ENCODE data around the gene SAMD4B.

SAMD4B gene

GRCh38 chr19:39416152-39417120 is 74.2 kb downstream of the SAMD4B start:
- no peak for DNase-seq (ENCODE audit: extremely low spot score, insufficient read length, low read depth)
- FAIRE-seq, result no peak

GRCh38 chr19:39417463-39418181 is 75.4 kb downstream of the SAMD4B start:
- DNase-seq (ENCODE audit: extremely low spot score, insufficient read length, low read depth) (no peak), FAIRE-seq (no peak)

DNA sequence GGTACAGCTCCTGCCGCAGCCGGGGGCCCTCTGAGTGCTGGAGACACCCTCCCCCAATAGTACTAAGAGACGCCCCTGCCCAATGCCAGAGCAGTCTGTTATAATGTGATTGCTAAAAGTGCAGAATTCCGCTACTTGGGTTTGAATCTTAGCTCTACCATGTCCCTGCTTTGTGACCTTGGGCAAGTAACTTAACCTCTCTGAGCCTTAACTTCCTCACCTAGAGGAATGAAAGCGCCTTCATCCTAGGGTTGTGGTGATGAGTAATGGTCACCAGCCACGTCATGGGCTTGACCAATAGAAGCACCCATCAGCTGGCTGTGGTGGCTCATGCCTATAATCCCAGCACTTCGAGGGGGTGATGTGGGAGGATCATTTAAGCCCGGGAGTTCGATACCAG is 76.8 kb downstream of the SAMD4B start:
- FAIRE-seq (no peak), DNase-seq (ENCODE audit: extremely low spot score, insufficient read length, low read depth) (no peak)

GRCh38 chr19:39420769-39421168 is 78.5 kb downstream of the SAMD4B start:
- no peak for DNase-seq (ENCODE audit: extremely low spot score, insufficient read length, low read depth)
- FAIRE-seq, result no peak

GRCh38 chr19:39422020-39422419 is 79.8 kb downstream of the SAMD4B start:
- no peak for FAIRE-seq
- no peak for DNase-seq (ENCODE audit: extremely low spot score, insufficient read length, low read depth)

GRCh38 chr19:39423258-39424086 is 81.3 kb downstream of the SAMD4B start:
- DNase-seq (ENCODE audit: extremely low spot score, insufficient read length, low read depth), result no peak
- FAIRE-seq, result no peak

DNA sequence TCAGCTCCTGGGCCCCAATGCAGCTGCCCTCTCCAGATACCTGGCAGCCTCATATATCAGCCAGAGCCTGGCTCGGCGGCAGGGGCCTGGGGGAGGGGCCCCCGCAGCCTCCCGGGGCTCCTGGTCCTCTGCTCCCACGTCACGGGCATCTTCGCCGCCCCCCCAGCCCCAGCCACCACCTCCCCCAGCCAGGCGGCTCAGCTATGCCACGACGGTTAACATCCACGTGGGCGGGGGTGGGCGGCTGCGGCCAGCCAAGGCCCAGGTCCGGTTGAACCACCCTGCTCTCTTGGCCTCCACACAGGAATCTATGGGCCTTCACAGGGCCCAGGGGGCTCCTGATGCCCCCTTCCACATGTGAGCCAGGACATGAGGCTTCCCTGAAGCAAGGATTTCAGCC is 82.7 kb downstream of the SAMD4B start:
- FAIRE-seq, result no peak

GRCh38 chr19:39425744-39426143 is 83.5 kb downstream of the SAMD4B start:
- FAIRE-seq, result no peak
- no peak for DNase-seq (ENCODE audit: extremely low spot score, insufficient read length, low read depth)

More for the DNA sequence above, 82.7 kb downstream of the SAMD4B start:
- no peak for DNase-seq (ENCODE audit: extremely low spot score, insufficient read length, low read depth)

DNA sequence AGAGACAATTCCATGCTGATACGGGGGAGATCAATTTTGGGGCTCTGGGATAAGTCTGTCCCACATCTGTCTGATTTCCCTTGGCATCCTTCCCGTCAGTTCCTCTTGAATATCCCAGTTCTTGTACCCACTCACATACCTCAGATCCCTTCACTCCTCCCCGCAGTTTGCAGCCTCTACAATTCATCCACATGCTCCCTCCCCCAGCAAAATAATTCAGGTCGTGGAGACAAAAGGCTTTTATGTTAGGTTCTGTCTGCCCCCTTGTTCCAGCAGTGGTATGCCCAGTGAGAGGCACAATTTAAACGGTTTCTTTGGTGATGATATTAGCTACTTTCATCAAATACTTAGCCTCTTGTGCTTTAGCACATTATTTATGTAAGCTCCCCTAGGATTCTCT is 83.9 kb downstream of the SAMD4B start:
- FAIRE-seq (no peak), DNase-seq (ENCODE audit: extremely low spot score, insufficient read length, low read depth) (no peak)

DNA sequence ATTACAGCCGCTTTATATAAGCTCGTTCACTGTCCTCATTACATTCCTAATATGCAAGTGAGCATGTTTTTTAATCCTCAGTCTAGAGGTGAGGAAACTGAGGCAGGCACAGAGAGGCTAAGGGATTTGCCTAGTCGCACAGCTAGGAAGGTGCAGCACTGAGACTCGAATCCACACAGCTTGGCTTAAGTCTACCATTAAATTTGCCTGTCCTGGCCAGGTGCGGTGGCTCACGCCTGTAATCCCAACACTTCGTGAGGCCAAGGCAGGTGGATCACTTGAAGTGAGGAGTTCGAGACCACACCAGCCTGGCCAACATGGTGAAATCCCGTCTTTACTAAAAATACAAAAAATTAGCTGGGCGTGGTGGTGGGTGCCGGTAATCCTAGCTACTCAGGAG is 85.5 kb downstream of the SAMD4B start:
- no peak for FAIRE-seq

GRCh38 chr19:39428283-39429112 is 86.3 kb downstream of the SAMD4B start:
- DNase-seq (ENCODE audit: extremely low spot score, insufficient read length, low read depth), result no peak
- no peak for FAIRE-seq

More for the DNA sequence above, 85.5 kb downstream of the SAMD4B start:
- no peak for DNase-seq (ENCODE audit: extremely low spot score, insufficient read length, low read depth)

DNA sequence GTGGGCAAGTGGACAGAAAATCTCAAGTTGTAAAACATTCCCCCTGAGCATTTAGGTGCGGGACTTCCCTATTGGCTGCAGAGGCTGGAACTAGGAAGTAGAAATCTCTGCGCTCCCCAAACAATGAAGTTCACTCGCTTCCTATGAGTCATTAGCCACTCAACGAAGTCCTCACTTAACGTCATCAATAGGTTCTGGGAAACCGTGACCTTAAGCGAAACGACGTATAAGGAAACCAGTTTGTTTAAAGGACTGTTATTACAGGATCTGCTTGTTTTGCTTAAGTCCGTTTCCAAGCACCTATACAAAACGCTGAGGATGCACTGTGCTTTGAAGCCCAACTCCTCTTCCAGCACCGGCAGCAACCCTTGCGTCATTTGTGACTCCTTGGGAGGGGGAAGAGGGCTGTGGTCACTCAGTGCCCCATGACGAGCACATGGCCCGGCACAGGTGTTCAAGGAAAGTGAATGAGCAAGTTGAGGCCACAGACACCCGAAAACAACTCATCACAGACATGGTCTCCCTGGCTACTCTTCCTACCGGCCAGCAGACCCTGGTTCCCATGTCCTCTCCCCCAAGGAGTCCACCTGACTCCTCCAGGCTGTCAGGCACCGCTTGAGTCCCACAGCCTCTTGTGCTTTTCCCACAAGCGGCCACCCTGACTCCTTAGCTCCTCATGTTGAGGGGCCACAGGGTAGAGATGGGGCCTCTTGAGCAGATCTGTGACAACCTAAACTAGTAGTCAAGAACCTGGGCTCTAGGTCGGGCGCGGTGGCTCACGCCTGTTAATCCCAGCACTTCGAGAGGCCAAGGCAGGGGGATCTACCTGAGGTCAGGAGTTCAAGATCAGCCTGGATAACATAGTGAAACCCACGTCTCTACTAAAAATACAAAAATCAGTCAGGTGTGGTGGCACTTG is 88.7 kb downstream of the SAMD4B start:
- DNase-seq (ENCODE audit: extremely low spot score, insufficient read length, low read depth), result no peak
- FAIRE-seq, result peak; percentile 64

DNA sequence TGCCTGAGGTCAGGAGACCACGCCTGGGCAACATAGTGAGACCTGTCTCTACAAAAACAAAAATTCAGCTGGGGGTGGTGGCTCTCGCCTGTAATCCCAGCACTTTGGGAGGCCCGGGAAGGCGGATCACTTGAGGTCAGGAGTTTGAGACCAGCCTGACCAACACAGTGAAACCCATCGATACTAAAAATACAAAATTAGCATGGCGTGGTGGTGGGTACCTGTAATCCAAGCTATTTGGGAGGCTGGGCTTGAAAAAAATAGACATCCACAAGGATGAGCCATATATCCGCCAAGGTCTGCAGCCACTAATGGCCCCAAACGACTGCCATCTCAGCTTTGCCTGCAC is 90.4 kb downstream of the SAMD4B start:
- DNase-seq (ENCODE audit: extremely low spot score, insufficient read length, low read depth) (no peak), FAIRE-seq (no peak)

- FAIRE-seq, result no peak
Measured at GRCh38 chr19:39433480-39434079, 91.4 kb downstream of the SAMD4B start.

GRCh38 chr19:39434123-39435076 is 92.2 kb downstream of the SAMD4B start:
- FAIRE-seq (no peak), DNase-seq (ENCODE audit: extremely low spot score, insufficient read length, low read depth) (no peak)

More at GRCh38 chr19:39433480-39434079, 91.4 kb downstream of the SAMD4B start:
- DNase-seq (ENCODE audit: extremely low spot score, insufficient read length, low read depth), result no peak

Data from GM18507 (cell line).